Measurements from ENCODE around the gene ADAD1. TPM values are rescaled to one million over a fixed set of nuclear protein-coding genes. Genes with fewer than 3 reads are reported as not detected.

ADAD1 gene
- not detected in 5 replicates for total RNA-seq (2022; extraction: Qiagen RNA extraction)

GRCh38 chr4:122378711-122379110 lies at the start of gene ADAD1:
TSS of gene ADAD1 (plus strand) at chr4:122379011. CDS start at chr4:122380070, 1,059 bp downstream.

GRCh38 chr4:122456231-122457116 lies 77.7 kb downstream of the ADAD1 start, which contains the start of gene IL2:
TSS of gene IL2 (minus strand) at chr4:122456725. CDS start at chr4:122456440, 285 bp downstream.

Other genes starting within 250 kb of the ADAD1 start
- gene BLTP1, start 226.7 kb upstream of the ADAD1 start, total RNA-seq (2022; extraction: Qiagen RNA extraction): 5.3 to 9.7 TPM (median 8.8 TPM) in 5 replicates
- gene IL2, start 77.7 kb downstream of the ADAD1 start, total RNA-seq (2022; extraction: Qiagen RNA extraction): not detected in 5 replicates
- not detected in 5 replicates for gene IL21, start 242.1 kb downstream of the ADAD1 start, total RNA-seq (2022; extraction: Qiagen RNA extraction)

Measured in A549 treated with CORT108297 at 1 μM for 4 hours (cell line).